Subcutaneous abdominal adipose tissue (tissue), 5 donors: ENCODE data around the gene MPV17L2.

Experiments used
- H3K27ac ChIP-seq: one replicate; pipeline ENCODE4 v1.7.0; 2013; ENCODE audit warnings: low read depth, mild to moderate bottlenecking, inconsistent platforms, low read length, moderate library complexity
- H3K27me3 ChIP-seq, 5 donors: one replicate each; pipeline ENCODE4 v1.7.0; 2013; ENCODE audit warnings: low read length in 5 of 5, inconsistent platforms in 1 of 5; ENCODE audit not compliant: control insufficient read depth in 5 of 5, insufficient read depth in 4 of 5
- H3K36me3 ChIP-seq, 5 donors: one replicate each; pipeline ENCODE4 v1.7.0; 2013; ENCODE audit warnings: low read length in 5 of 5; ENCODE audit not compliant: control insufficient read depth in 5 of 5, insufficient read depth in 5 of 5
- H3K4me1 ChIP-seq, 5 donors: one replicate each; pipeline ENCODE4 v1.7.0; 2013; ENCODE audit warnings: low read length in 5 of 5, mild to moderate bottlenecking in 3 of 5, moderate library complexity in 1 of 5; ENCODE audit not compliant: control insufficient read depth in 5 of 5, insufficient read depth in 5 of 5
- H3K4me3 ChIP-seq, 5 donors: one replicate each; pipeline ENCODE4 v1.7.0; 2013; ENCODE audit warnings: low read length in 5 of 5, low read depth in 1 of 5
- H3K9ac ChIP-seq, 5 donors: one replicate each; pipeline ENCODE4 v1.7.0; 2013; ENCODE audit warnings: low read length in 5 of 5, mild to moderate bottlenecking in 4 of 5, moderate library complexity in 3 of 5
- H3K9me3 ChIP-seq, 5 donors: one replicate each; pipeline ENCODE4 v1.7.0; 2013; ENCODE audit warnings: low read length in 5 of 5; ENCODE audit not compliant: control insufficient read depth in 5 of 5
- donor health status: healthy.
- donor health status: healthy.
- donor health status: healthy.
- donor health status: healthy.
- donor health status: healthy.

MPV17L2 gene

GRCh38 chr19:18224525-18225354 is 31.7 kb downstream of the MPV17L2 start:
- Histone ChIP-seq H3K4me1 (peaks cover 0 to 24% (median 22%) of the 10 kb centered on the region in 5 donors), H3K36me3 (no peaks in the 10 kb centered on the region), H3K27ac (no peak overlapping the region), H3K27me3 (peaks cover 26 to 53% (median 42%) of the 10 kb centered on the region in 5 donors), H3K9ac (peak overlapping the region in 4 of 5 donors; percentile 56 to 87 (median 74)), H3K4me3 (peak overlapping the region; percentile 54 to 68 (median 63)), H3K9me3 (no peaks in the 10 kb centered on the region)

DNA sequence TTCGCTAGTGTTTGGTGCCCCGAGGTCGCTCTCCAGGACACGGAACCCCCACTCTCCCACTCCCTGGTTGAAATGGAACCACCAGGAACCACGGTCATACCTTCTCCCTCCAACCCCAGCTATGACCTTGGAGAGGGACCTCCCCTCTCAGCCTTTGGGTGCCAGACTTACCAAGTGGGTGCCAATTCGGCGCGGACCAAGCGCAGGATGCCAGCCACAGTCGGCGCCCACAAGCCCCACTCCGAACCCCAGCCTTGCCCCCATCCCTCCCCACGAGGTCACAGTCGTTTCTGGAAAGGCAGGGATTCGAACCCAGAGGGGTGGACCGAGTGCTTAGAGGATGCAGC is 32.3 kb downstream of the MPV17L2 start:
- no peaks in the 10 kb centered on the region for H3K9me3 ChIP-seq
- peak overlapping the region in 3 of 5 donors; percentile 46 to 77 (median 72) for H3K9ac ChIP-seq
- no peaks in the 10 kb centered on the region for H3K36me3 ChIP-seq
- H3K4me3 ChIP-seq, result peak overlapping the region in 1 of 5 donors; percentile 14
- peaks cover 26 to 51% (median 40%) of the 10 kb centered on the region in 5 donors for H3K27me3 ChIP-seq
- no peak overlapping the region for H3K27ac ChIP-seq
- peaks cover 0 to 24% (median 22%) of the 10 kb centered on the region in 5 donors for H3K4me1 ChIP-seq

DNA sequence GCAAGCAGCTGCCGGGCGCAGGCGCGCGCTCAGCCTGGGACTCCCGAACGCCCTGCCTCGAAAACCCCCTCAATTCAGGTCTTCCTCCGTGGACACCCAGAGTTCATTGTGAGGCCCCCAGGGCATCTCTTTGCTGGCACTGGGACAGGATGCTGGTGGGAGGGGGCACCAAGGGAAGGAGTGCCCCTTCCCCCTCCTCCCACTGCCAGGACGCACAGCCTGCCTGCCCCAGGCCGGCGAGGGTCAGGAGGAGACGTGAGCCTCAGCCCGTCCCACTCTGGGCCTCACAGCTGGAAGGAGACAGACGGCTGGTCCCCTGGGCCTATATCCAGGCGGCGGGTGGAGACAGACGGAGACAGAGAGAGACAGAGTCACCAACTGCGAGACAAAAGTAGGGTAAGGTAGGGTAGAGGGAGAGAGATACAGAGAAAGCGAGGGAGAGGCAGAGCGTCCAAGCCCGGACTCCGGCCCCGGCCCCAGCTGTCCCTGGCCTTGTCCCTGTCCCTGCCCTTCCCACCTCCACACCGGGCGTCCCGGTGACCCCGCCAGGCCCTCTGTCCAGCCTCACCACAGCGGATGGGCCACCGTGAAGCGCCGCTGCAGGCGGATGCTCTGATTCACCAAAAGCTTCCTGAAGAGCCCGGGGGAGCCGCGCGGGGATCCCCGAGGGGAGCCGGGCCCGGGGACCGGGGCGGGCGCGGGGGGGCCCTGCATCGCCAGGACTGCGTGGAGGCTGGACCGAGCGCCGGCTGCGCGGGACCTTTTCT is 32.9 kb downstream of the MPV17L2 start, which contains the start of gene PDE4C:
Gene PDE4C (minus strand): TSS at position 737 of the 767 bp plus-strand sequence. CDS start 23 bp downstream, at position 714.
- H3K9me3 ChIP-seq, result no peaks in the 10 kb centered on the region
- H3K4me1 ChIP-seq, result peaks cover 0 to 24% (median 22%) of the 10 kb centered on the region in 5 donors
- H3K36me3 ChIP-seq, result no peaks in the 10 kb centered on the region
- peaks cover 26 to 51% (median 43%) of the 10 kb centered on the region in 5 donors for H3K27me3 ChIP-seq
- H3K27ac ChIP-seq, result no peak within 1 kb of the TSS
- H3K4me3 ChIP-seq, result peak within 1 kb of the TSS in 1 of 5 donors; percentile 14
- H3K9ac ChIP-seq, result peak within 1 kb of the TSS in 3 of 5 donors; percentile 46 to 72 (median 51)

DNA sequence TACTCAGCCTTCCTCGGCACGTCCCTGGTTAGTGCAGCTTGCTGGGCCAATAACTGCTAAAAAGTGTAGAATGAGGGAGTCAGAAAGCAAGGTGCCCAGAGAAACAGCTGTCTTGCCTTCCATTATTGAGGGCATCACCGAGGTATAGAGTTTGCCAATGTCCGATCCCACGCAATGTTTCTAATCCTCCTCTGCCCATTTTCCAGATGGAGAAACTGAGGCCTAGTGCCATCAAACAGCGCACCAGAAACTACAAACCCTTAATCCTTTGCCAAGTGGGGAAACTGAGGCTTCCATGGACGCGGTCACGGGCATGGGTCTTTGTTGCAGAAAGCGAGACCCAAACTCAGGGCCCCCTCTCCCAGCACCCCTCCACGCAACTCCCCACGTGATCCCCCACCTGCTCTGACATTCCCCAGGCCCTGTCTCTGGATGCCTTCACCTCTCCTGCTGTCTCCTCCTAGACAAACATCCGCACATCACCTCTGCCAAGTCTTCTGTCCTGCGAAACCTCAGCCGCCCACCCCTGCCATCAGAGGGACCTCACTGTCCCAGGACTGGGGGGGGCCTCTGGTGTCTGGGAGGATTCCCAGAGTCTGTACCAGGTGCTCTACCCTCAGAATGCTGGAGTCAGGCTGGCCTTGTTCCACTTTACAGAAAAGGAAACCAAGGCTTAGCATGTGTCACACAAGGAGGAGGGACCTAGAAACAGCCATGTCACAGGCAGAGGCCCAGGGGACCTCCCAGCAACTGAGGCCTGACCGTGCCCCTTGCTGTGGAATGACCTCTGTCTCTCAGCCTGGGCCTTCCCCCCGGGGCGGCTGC is 34.1 kb downstream of the MPV17L2 start:
- Histone ChIP-seq H3K27me3 (peaks cover 26 to 47% (median 45%) of the 10 kb centered on the region in 5 donors), H3K4me1 (peaks cover 0 to 32% (median 22%) of the 10 kb centered on the region in 5 donors), H3K27ac (no peak overlapping the region), H3K36me3 (no peaks in the 10 kb centered on the region), H3K9ac (peak overlapping the region in 1 of 5 donors; percentile 37), H3K4me3 (no peak overlapping the region), H3K9me3 (peaks cover 0 to 2% (median 0%) of the 10 kb centered on the region in 5 donors)

GRCh38 chr19:18227781-18228271 is 34.8 kb downstream of the MPV17L2 start:
- Histone ChIP-seq H3K9ac (peak overlapping the region in 1 of 5 donors; percentile 37), H3K27me3 (peaks cover 26 to 50% (median 50%) of the 10 kb centered on the region in 5 donors), H3K36me3 (no peaks in the 10 kb centered on the region), H3K4me1 (peaks cover 0 to 32% (median 22%) of the 10 kb centered on the region in 5 donors), H3K9me3 (peaks cover 0 to 5% (median 0%) of the 10 kb centered on the region in 5 donors), H3K27ac (no peak overlapping the region), H3K4me3 (no peak overlapping the region)

DNA sequence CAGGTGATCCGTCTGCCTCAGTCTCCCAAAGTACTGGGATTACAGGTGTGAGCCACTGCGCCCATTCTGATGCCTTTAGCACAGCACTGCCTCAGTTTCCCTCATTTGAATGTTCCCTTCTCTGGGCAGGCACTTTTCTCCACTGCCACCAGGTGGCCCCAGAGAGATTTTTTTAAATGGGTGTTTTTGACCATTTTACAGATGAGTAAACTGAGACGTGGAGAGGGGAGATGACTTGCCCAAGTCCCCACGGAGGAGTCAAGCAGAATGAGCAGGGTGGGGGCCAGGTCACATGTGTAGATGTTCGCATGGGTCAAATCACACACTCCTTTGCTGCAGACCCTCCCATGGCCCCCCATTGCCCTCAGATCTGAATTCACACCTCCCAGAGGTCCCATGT is 36.5 kb downstream of the MPV17L2 start:
- no peak overlapping the region for H3K4me3 ChIP-seq
- H3K27me3 ChIP-seq, result peaks cover 33 to 66% (median 64%) of the 10 kb centered on the region in 5 donors
- H3K36me3 ChIP-seq, result no peaks in the 10 kb centered on the region
- no peak overlapping the region for H3K27ac ChIP-seq
- H3K9ac ChIP-seq, result no peak overlapping the region
- H3K4me1 ChIP-seq, result peaks cover 0 to 24% (median 16%) of the 10 kb centered on the region in 5 donors
- peaks cover 0 to 13% (median 7%) of the 10 kb centered on the region in 5 donors for H3K9me3 ChIP-seq

DNA sequence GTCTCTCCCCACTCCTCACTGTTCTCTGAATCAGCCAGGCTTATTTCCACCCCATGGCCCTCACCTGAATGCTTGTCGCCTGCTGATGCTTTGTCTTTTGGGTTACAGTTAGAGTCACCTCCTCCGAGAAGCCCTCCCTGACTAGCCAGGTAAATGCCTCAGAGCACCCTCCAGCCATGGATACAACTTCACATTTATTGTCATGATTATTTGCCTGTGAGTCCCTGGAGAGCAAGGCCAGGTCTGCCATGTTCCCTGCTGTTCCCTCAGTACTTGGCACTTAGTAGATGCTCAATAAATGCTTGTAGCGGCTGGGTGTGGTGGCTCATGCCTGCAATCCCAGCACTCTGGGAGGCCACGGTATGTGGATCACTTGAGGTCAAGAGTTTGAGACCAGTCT is 36.9 kb downstream of the MPV17L2 start:
- Histone ChIP-seq H3K9me3 (peaks cover 0 to 13% (median 7%) of the 10 kb centered on the region in 5 donors), H3K4me1 (peaks cover 0 to 19% (median 12%) of the 10 kb centered on the region in 5 donors), H3K36me3 (no peaks in the 10 kb centered on the region), H3K9ac (no peak overlapping the region), H3K27me3 (peaks cover 37 to 68% (median 65%) of the 10 kb centered on the region in 5 donors), H3K27ac (no peak overlapping the region), H3K4me3 (no peak overlapping the region)

- Histone ChIP-seq H3K27me3 (peaks cover 26 to 59% (median 56%) of the 10 kb centered on the region in 5 donors), H3K36me3 (no peaks in the 10 kb centered on the region), H3K9me3 (peaks cover 0 to 13% (median 7%) of the 10 kb centered on the region in 5 donors), H3K4me1 (peaks cover 0 to 8% (median 0%) of the 10 kb centered on the region in 5 donors), H3K9ac (no peak overlapping the region), H3K27ac (no peak overlapping the region), H3K4me3 (no peak overlapping the region)
These were observed 38.1 kb downstream of the MPV17L2 start for GRCh38 chr19:18230941-18231734.
